Breast epithelium (tissue), 3 donors: Measurements from ENCODE around the gene CACNB2.

Source experiments
- CTCF ChIP-seq, 3 donors: fragments of 450-650 bp; IDR thresholded peaks; one replicate each; pipeline ENCODE4 v1.5.1; 2016 to 2017; ENCODE audit warnings: antibody characterized with exemption in 3 of 3, mild to moderate bottlenecking in 3 of 3, moderate library complexity in 3 of 3
- POLR2A ChIP-seq: fragments of 450-650 bp; IDR thresholded peaks from one replicate; pipeline ENCODE4 v1.6.1; 2016; ENCODE audit warnings: antibody characterized with exemption, mild to moderate bottlenecking, moderate library complexity
- POLR2AphosphoS5 ChIP-seq, 3 donors: sonication (generic); formaldehyde crosslinking; IDR thresholded peaks; one replicate each; pipeline ENCODE4 v1.6.1; 2017; ENCODE audit warnings: antibody characterized with exemption in 3 of 3

- TF ChIP-seq POLR2A (no peak), CTCF (IDR thresholded peaks at IDR 0.05) (no peak), POLR2AphosphoS5 (IDR thresholded peaks at IDR 0.05) (no peak)
These were observed 158.0 kb downstream of the CACNB2 start for GRCh38 chr10:18298256-18298655.
